Right lobe of liver (tissue), 4 donors: ENCODE data around the gene PAFAH2.

ENCODE experiments used
- POLR2A ChIP-seq: fragments of 450-650 bp; IDR thresholded peaks from one replicate; pipeline ENCODE4 v1.6.1; 2017; ENCODE audit warnings: antibody characterized with exemption, mild to moderate bottlenecking
- TF ChIP-seq, protein P1 (sequence below), 4 donors: fragments of 200-600 bp in 3 of 4; fragments of 450-650 bp in 1 of 4; IDR thresholded peaks; one replicate each; pipeline versions ENCODE4 v1.5.1 to v1.8.0; 2016 to 2022; ENCODE audit warnings: antibody characterized with exemption in 4 of 4, mild to moderate bottlenecking in 2 of 4
- donor health status: DM: no; HTN: no; CAD: no.
- donor health status: DM: no; HTN: no; CAD: no.
- donor health status: DM: no; HTN: yes; CAD: no.

DNA sequence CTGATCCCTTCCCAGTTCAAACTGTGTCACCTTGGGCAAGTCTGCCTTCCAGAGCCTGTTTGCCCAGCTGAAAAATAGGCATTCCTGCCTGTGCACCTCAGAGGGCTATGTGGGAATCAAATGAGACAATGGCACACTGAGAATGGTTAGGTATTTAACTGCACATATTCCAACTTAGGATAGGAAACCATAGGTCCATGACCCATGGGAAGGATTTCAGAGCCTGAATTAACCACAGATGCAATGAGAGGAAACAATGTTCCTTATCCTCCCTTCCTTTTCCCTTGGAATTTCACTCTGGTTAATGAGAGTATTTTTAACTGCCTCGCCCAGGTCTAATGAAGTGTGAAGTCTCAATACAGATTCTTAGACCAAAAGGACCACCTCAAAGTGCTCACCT, 12.7 kb downstream of the PAFAH2 start:
- TF ChIP-seq, protein P1, sequence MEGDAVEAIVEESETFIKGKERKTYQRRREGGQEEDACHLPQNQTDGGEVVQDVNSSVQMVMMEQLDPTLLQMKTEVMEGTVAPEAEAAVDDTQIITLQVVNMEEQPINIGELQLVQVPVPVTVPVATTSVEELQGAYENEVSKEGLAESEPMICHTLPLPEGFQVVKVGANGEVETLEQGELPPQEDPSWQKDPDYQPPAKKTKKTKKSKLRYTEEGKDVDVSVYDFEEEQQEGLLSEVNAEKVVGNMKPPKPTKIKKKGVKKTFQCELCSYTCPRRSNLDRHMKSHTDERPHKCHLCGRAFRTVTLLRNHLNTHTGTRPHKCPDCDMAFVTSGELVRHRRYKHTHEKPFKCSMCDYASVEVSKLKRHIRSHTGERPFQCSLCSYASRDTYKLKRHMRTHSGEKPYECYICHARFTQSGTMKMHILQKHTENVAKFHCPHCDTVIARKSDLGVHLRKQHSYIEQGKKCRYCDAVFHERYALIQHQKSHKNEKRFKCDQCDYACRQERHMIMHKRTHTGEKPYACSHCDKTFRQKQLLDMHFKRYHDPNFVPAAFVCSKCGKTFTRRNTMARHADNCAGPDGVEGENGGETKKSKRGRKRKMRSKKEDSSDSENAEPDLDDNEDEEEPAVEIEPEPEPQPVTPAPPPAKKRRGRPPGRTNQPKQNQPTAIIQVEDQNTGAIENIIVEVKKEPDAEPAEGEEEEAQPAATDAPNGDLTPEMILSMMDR (IDR thresholded peaks at IDR 0.05) = no peak
- no peak for TF ChIP-seq POLR2A
